Measurements from ENCODE around the gene SLIT1.

DNA sequence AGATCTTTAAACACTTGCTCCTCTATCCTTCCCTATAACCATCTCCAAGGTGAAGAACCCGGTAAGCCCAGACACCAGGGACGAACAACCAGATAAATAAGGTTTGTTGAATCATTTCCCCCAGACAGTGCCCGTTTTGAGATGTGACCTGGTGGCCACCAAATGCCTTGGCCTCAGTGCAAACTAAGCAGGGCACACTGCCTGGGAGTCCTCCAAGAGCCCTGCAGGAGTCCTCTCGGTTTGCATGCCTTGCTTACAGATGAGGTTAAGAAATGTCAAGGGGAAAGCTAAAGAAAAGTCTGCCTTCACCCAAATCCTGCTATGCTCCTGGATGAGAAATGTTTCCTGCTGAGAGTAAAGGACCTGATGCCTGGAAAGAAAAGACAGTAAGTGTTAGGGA lies 31.6 kb downstream of the SLIT1 start:
- TF ChIP-seq EZH2 (IDR thresholded peaks at IDR 0.05) (no peak), POLR2AphosphoS5 (IDR thresholded peaks at IDR 0.05; ENCODE audit: borderline replicate concordance, low read depth, low read length) (no peak), FOXP2 (optimal IDR thresholded peaks at IDR 0.05; ENCODE audit: control extremely low read depth, extremely low read length, insufficient read depth) (no peak)

Data from SK-N-MC (cell line).